Esophagus squamous epithelium (tissue), 4 donors: ENCODE measurements around the gene EPHA1.

Experiments used
- POLR2A ChIP-seq, 4 donors: fragments of 450-650 bp; IDR thresholded peaks; one replicate each; pipeline ENCODE4 v1.6.1; 2017; ENCODE audit warnings: antibody characterized with exemption in 4 of 4, mild to moderate bottlenecking in 4 of 4, moderate library complexity in 3 of 4
- TF ChIP-seq, protein P1 (sequence below), 6 experiments: fragments of 450-650 bp in 4 of 6; fragments of 200-600 bp in 2 of 6; sonication (generic) in 2 of 6; IDR thresholded peaks; one replicate each; pipeline ENCODE4 v1.5.1; 2016 to 2019; ENCODE audit warnings: antibody characterized with exemption in 6 of 6, mild to moderate bottlenecking in 4 of 6, moderate library complexity in 4 of 6

DNA sequence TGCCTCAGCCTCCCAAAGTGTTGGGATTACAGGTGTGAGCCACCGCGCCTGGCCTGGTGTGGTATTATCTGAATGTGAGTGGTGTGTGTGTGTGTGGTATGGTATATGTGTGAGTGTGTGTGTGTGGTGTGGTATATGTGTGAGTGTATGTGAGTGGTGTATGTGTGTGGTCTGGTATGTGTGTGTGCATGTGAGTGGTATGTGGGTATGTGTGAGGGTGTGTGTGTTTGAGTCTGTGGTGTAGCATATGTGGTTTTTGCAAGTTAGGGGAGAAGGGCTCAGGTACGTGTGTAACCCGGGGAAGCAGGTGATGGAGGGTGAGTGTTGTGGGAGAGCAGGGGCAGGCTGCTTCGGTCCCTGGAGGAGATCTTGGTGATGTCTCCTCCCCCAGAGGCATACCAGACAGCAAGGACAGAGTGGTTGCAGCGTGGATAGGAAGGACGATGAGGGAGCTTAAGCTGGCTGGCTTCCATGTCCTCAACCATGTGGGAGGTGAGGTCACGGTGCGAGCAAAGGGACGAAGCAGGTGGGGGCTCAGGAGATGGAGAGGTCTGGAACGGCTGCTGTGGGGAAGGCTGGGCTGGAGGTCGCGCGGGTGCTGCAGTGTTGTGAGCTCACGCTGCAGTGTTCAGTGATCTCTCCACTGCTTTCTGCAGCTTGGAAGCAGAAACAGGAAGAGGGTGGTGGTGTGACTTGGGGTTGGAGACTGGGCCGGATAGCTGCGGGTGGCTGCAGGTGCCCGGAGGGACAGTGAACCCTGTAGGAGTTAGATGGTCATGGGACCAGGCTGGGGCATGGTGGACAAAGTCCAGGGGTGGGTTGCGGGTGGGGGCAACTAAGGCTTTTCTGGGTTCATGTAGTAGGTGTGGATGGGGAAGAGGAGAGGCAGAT is 22.5 kb downstream of the EPHA1 start:
- no peak for TF ChIP-seq POLR2A (IDR thresholded peaks at IDR 0.05)
- TF ChIP-seq, protein P1, sequence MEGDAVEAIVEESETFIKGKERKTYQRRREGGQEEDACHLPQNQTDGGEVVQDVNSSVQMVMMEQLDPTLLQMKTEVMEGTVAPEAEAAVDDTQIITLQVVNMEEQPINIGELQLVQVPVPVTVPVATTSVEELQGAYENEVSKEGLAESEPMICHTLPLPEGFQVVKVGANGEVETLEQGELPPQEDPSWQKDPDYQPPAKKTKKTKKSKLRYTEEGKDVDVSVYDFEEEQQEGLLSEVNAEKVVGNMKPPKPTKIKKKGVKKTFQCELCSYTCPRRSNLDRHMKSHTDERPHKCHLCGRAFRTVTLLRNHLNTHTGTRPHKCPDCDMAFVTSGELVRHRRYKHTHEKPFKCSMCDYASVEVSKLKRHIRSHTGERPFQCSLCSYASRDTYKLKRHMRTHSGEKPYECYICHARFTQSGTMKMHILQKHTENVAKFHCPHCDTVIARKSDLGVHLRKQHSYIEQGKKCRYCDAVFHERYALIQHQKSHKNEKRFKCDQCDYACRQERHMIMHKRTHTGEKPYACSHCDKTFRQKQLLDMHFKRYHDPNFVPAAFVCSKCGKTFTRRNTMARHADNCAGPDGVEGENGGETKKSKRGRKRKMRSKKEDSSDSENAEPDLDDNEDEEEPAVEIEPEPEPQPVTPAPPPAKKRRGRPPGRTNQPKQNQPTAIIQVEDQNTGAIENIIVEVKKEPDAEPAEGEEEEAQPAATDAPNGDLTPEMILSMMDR (IDR thresholded peaks at IDR 0.05) = no peak
